Measurements from ENCODE around the gene TKT.

- TF ChIP-seq CTCF (IDR thresholded peaks at IDR 0.05; ENCODE audit: low read depth, low read length), result no peak
- no peak for TF ChIP-seq POLR2A (IDR thresholded peaks at IDR 0.05; ENCODE audit: extremely low read depth, insufficient read length)
- TF ChIP-seq MAX (IDR thresholded peaks at IDR 0.05; ENCODE audit: low read depth, low read length), result no peak
These were observed 26.7 kb downstream of the TKT start for GRCh38 chr3:53229171-53229570.
